Right atrium auricular region (tissue), 2 donors: ENCODE measurements around the gene CAMTA1. TPM values are rescaled to one million over a fixed set of nuclear protein-coding genes. Genes with fewer than 3 reads are reported as not detected.

Source experiments
- DNase-seq: peaks from one replicate; pipeline ENCODE4 v3.0.0-alpha.2; 2019; ENCODE audit warnings: low spot score
- H3K27ac ChIP-seq, 2 donors: fragments of 200-600 bp; sonication (generic); 1 replicate in 1 of 2; 2 replicates in 1 of 2; pipeline ENCODE4 v1.5.1; 2016 to 2019
- H3K27me3 ChIP-seq, 2 donors: fragments of 200-600 bp; sonication (generic); one replicate each; pipeline versions ENCODE4 v1.5.1 to v1.6.0; 2017 to 2019
- H3K36me3 ChIP-seq: fragments of 200-600 bp; sonication (generic); one replicate; pipeline ENCODE4 v1.5.1; 2016
- H3K4me1 ChIP-seq, 2 donors: fragments of 200-600 bp; sonication (generic); one replicate each; pipeline versions ENCODE4 v1.5.1 to v1.6.0; 2017 to 2019
- H3K4me3 ChIP-seq, 2 donors: fragments of 200-600 bp; sonication (generic); 1 replicate in 1 of 2; 2 replicates in 1 of 2; pipeline ENCODE4 v1.5.1; 2017 to 2019; ENCODE audit warnings: mild to moderate bottlenecking in 1 of 2, moderate library complexity in 1 of 2
- H3K9me3 ChIP-seq, 2 donors: fragments of 200-600 bp; sonication (generic); one replicate each; pipeline ENCODE4 v1.5.1; 2019
- CTCF ChIP-seq, 2 donors: fragments of 200-600 bp; sonication (generic); IDR thresholded peaks; one replicate each; pipeline ENCODE4 v1.5.1; 2019; ENCODE audit warnings: antibody characterized with exemption in 2 of 2
- total RNA-seq, 2 donors: library from RNA; depleted of rRNA; stranded (reverse); fragments of >200 nt; gene quantifications; one replicate each; pipeline ENCODE4 v1.1.0, GENCODE V29; 2016

The CAMTA1 gene
- total RNA-seq, 2 donors from 2014 or later, result 132 to 190 TPM

GRCh38 chr1:7253988-7254587 is 468.8 kb downstream of the CAMTA1 start:
- Histone ChIP-seq H3K36me3 (no peaks in the 10 kb centered on the region), H3K4me1 (no peaks in the 10 kb centered on the region), H3K27ac (no peak overlapping the region), H3K4me3 (no peak overlapping the region), H3K27me3 (no peaks in the 10 kb centered on the region), H3K9me3 (no peaks in the 10 kb centered on the region)
- DNase-seq, result no peak
- no peak for TF ChIP-seq CTCF (IDR thresholded peaks at IDR 0.05)

DNA sequence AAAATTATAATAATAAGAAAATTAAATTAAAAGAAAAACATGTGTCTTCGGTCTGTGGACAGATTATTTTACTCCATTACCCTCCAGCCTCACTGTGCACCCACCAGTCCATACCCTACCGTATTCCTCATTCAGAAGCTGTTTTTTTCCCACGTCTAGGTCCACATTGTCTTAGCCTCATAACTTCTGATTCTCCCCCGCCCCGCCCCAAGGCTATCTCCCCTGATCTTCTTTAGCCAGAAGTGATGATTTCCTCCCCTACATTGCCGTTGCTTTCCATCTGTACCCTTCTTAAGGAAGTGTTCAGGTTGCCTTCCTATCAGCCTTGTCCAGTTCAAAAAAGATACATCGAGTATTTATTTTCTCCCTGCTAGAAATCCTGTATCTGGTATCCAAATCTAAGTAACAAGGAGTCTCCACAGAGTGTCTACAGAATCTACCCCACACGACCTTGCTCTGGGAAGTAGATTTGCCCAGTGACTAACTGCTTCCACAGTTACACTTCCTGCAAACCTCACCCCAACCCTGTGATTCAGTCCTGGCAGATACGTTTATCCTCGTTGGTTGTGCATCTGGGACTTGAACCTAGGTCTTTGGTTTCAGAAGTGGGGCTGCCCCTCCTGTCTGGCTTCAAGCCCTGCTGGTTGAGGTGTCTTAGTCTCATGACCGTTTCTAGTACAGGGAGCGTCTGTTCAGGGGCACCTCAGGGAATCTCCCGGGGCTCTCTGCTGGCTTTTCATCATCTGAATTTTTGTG is 470.2 kb downstream of the CAMTA1 start:
- Histone ChIP-seq H3K36me3 (no peaks in the 10 kb centered on the region), H3K27me3 (no peaks in the 10 kb centered on the region), H3K27ac (no peak overlapping the region), H3K4me1 (no peaks in the 10 kb centered on the region), H3K4me3 (no peak overlapping the region), H3K9me3 (no peaks in the 10 kb centered on the region)
- no peak for DNase-seq
- TF ChIP-seq CTCF (IDR thresholded peaks at IDR 0.05), result no peak

DNA sequence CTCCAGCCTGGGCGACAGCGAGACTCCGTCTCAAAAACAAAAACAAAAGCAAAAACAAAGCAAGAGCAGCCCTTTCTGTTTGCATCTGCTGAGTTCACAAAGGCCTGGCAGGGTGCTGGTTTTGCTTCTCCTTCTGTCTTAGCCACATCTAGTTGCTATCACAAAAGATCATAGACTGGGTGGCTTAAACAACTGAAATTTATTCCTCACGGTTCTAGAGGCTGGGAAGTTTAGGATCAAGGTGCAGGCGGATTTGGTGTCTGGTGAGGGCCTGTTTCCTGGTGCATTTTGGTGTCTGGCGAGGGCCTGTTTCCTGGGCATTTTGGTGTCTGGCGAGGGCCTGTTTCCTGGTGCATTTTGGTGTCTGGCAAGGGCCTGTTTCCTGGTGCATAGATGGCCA is 471.3 kb downstream of the CAMTA1 start:
- no peaks in the 10 kb centered on the region for H3K36me3 ChIP-seq
- H3K27ac ChIP-seq, result no peak overlapping the region
- H3K4me3 ChIP-seq, result no peak overlapping the region
- no peaks in the 10 kb centered on the region for H3K4me1 ChIP-seq
- DNase-seq, result no peak
- no peaks in the 10 kb centered on the region for H3K9me3 ChIP-seq
- no peak for TF ChIP-seq CTCF (IDR thresholded peaks at IDR 0.05)
- H3K27me3 ChIP-seq, result no peaks in the 10 kb centered on the region

DNA sequence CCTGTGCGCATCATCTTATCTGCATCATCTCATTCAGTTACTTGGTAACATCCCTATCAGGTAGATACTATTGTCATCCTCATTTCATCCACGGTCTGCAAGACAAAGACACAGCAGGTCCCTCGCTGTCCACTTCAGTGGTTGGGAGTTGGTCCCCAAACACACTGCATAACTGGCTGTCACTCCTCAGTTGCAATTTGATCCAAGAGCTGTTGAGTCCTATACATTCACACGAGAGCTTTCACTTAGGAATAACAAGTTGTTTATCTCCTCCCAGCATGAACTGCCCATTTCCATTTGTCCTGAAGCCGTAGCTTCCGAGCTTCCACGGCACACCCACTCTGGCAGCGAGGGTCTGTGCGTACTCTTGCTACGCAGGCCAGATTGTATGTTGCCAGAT is 472.0 kb downstream of the CAMTA1 start:
- H3K36me3 ChIP-seq, result no peaks in the 10 kb centered on the region
- no peak overlapping the region for H3K4me3 ChIP-seq
- DNase-seq, result no peak
- no peak for TF ChIP-seq CTCF (IDR thresholded peaks at IDR 0.05)
- H3K27ac ChIP-seq, result no peak overlapping the region
- no peaks in the 10 kb centered on the region for H3K4me1 ChIP-seq
- no peaks in the 10 kb centered on the region for H3K27me3 ChIP-seq
- H3K9me3 ChIP-seq, result no peaks in the 10 kb centered on the region

GRCh38 chr1:7258589-7259135 is 473.4 kb downstream of the CAMTA1 start:
- Histone ChIP-seq H3K9me3 (no peaks in the 10 kb centered on the region), H3K4me3 (no peak overlapping the region), H3K27ac (no peak overlapping the region), H3K27me3 (no peaks in the 10 kb centered on the region), H3K36me3 (no peaks in the 10 kb centered on the region), H3K4me1 (no peaks in the 10 kb centered on the region)
- no peak for TF ChIP-seq CTCF (IDR thresholded peaks at IDR 0.05)
- DNase-seq, result no peak
